NCI-H1694 treated with DMSO at 0.1 percent for 48 hours (cell line): ENCODE results near the gene EFHC1.

Experiments
- DNase-seq: peaks from one replicate; lab custom pipeline; 2025; lab: John Stamatoyannopoulos, UW

EFHC1 gene

GRCh38 chr6:52518279-52518945 lies 98.3 kb downstream of the EFHC1 start:
- DNase-seq: no peak

GRCh38 chr6:52519618-52520017 lies 99.5 kb downstream of the EFHC1 start:
- DNase-seq: no peak

- no peak for DNase-seq
These were observed 102.0 kb downstream of the EFHC1 start for GRCh38 chr6:52522151-52522626.

- DNase-seq: no peak
These were observed 102.5 kb downstream of the EFHC1 start for GRCh38 chr6:52522655-52523054.

- no peak for DNase-seq
These were observed 103.4 kb downstream of the EFHC1 start for GRCh38 chr6:52523378-52524142.

- no peak for DNase-seq
These were observed 104.8 kb downstream of the EFHC1 start for GRCh38 chr6:52524918-52525317.

- no peak for DNase-seq
These were observed 106.5 kb downstream of the EFHC1 start for GRCh38 chr6:52526634-52527033.

GRCh38 chr6:52527436-52527835 lies 107.3 kb downstream of the EFHC1 start:
- no peak for DNase-seq

GRCh38 chr6:52529311-52529710 lies 109.2 kb downstream of the EFHC1 start:
- DNase-seq: no peak

GRCh38 chr6:52530351-52530750 lies 110.2 kb downstream of the EFHC1 start:
- DNase-seq: no peak

- DNase-seq: no peak
These were observed 111.3 kb downstream of the EFHC1 start for GRCh38 chr6:52531396-52531795.

GRCh38 chr6:52531834-52532233 lies 111.7 kb downstream of the EFHC1 start:
- DNase-seq: no peak

GRCh38 chr6:52532457-52532856 lies 112.3 kb downstream of the EFHC1 start:
- DNase-seq: no peak

- DNase-seq: no peak
These were observed 113.3 kb downstream of the EFHC1 start for GRCh38 chr6:52533491-52533890.

- no peak for DNase-seq
These were observed 114.2 kb downstream of the EFHC1 start for GRCh38 chr6:52534363-52534762.

- no peak for DNase-seq
These were observed 114.8 kb downstream of the EFHC1 start for GRCh38 chr6:52534966-52535390.

GRCh38 chr6:52535711-52536423 lies 115.7 kb downstream of the EFHC1 start:
- no peak for DNase-seq

- no peak for DNase-seq
These were observed 116.3 kb downstream of the EFHC1 start for GRCh38 chr6:52536424-52536916.

- no peak for DNase-seq
These were observed 117.0 kb downstream of the EFHC1 start for GRCh38 chr6:52537001-52537753.

GRCh38 chr6:52538252-52538900 lies 118.2 kb downstream of the EFHC1 start:
- DNase-seq: no peak

- DNase-seq: no peak
These were observed 118.8 kb downstream of the EFHC1 start for GRCh38 chr6:52538901-52539354.
